Measurements from ENCODE around the gene EEF1AKMT3. TPM values are rescaled to one million over a fixed set of nuclear protein-coding genes. Genes with fewer than 3 reads are reported as not detected.

The EEF1AKMT3 gene
- total RNA-seq: 1 to 10 TPM; 2.5 to 3.9 TPM

DNA sequence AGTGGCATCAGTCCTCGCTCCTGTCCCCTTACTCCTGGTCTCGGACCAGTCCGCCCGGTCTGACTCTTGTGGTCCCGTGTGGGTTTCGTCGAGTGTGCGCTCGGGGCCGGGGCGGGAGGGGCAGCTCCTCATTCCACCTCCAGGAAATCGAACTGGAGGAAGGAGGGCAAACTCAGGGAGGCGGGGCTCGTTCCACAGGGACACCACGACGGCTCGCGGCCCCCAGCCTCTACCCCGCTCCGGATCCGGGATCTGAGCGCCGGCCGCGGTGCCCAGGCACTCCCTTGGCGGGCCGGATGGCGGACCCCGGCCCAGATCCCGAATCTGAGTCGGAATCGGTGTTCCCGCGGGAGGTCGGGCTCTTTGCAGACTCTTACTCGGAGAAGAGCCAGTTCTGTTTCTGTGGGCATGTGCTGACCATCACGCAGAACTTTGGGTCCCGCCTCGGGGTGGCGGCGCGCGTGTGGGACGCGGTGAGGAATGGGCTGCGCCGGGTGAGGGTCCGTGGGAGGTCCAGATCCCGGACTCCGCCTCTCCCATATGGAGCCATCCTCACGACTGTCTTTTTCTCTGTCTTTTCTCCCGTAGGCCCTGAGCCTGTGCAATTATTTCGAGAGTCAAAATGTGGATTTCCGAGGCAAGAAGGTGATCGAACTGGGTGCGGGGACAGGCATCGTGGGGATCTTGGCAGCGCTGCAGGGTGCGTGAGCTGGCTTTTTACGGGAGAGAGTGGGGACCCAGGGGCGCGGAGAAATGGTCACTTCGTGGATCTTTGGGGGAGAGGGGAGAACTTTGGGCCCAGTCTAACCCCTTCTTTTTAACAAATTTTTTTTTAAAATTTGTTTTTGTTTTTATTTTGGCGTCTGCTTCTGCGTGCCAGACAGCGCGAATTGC is at the start of gene EEF1AKMT3:
Gene EEF1AKMT3, plus strand, starts transcription at position 186 of the 894 bp plus-strand sequence. Its CDS starts 111 bp downstream, at position 297.
- ATAC-seq (peak; percentile 22), DNase-seq (peak; percentile 62)
- H3K36me3 Mint-ChIP-seq (ENCODE audit: low read depth): peaks cover 43% of the 10 kb centered on the region
- peak within 1 kb of the TSS; percentile 98 for H3K27ac Mint-ChIP-seq
- intact Hi-C loops (cut with DNase I, micrococcal nuclease): loop anchor here (1.0 to 2.0 kb wide), 4 partner anchors 10 to 126 kb away; partner anchors contain the start of genes CDK4 (in 2 of the 2) and TSFM (in 2 of the 2)
- ChIA-PET CTCF (interaction anchor here (0.7 to 1.6 kb wide), 8 partner anchors 9 to 1914 kb away, joined by 3 to 11 read pairs (median 5); partner anchors contain the start of genes TSFM and TSPAN31), POLR2A (interaction anchor here (0.6 to 1.6 kb wide), 3 partner anchors 9 to 21 kb away, joined by 3 to 5 read pairs (median 4); partner anchors contain the start of genes CDK4 and TSFM)
- no peaks in the 10 kb centered on the region for H3K27me3 Mint-ChIP-seq
- no peaks in the 10 kb centered on the region for H3K9me3 Mint-ChIP-seq (ENCODE audit: low read depth)
- peaks cover 22% of the 10 kb centered on the region for H3K4me1 Mint-ChIP-seq
- H3K4me3 Mint-ChIP-seq: peak within 1 kb of the TSS; percentile 94

DNA sequence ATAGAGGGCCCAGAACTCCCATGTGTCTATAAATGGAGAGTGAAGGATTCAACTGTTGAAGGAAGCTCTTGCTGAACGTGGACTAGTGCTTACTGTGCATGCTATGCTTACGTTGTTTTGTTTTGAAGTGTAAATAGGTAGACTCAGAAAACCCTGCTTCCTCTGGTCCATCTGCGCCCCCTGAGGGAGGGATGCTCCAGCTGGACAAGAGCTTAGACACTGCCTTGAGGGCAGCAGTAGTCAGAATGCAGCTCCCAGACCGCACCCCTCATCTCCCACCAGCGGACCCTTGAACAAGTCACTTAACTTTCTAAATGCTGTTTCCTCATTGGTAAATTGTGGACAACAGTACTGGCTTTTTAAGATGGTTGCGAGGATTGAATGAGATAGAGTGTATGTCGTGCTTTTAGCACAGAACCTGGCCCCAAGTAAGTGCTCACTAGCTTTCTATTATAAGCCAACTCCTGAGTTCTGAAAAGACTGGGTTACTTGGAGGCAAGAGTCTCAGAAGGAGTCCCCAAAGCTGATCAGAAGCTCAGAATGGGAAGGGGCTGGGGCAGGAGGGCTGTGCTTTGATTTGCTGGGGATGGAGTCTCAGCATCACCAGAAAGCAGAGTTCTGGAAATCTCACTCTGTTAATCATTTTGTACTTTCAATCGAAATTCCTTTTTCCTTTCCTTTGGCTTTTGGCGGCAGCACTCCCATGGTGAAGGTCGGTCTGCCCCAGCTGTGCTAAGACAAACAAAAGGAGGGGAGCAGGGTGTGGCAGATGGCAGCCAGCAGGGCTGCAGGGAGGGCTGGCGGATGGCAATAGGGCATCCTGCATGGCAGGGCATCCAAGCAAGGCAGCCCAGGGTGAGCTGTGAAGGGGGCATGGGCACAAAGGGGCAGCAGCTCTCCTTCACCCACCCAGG is 49.4 kb upstream of the EEF1AKMT3 start:
- no peaks in the 10 kb centered on the region for H3K4me1 Mint-ChIP-seq
- peaks cover 42% of the 10 kb centered on the region for H3K36me3 Mint-ChIP-seq (ENCODE audit: low read depth)
- no peak for DNase-seq
- no peak overlapping the region for H3K27ac Mint-ChIP-seq
- no peaks in the 10 kb centered on the region for H3K9me3 Mint-ChIP-seq (ENCODE audit: low read depth)
- intact Hi-C loops (cut with DNase I, micrococcal nuclease): no loop called here
- no peaks in the 10 kb centered on the region for H3K27me3 Mint-ChIP-seq
- POLR2A ChIA-PET: no interaction called here
- CTCF ChIA-PET: interaction anchor here (1.2 kb wide), 1 partner anchor 9 kb away, joined by 4 read pairs; no protein-coding TSS in a partner anchor
- H3K4me3 Mint-ChIP-seq: no peak overlapping the region
- no peak for ATAC-seq

GRCh38 chr12:57723630-57723962 is 48.8 kb upstream of the EEF1AKMT3 start:
- Mint-ChIP-seq H3K27ac (no peak overlapping the region), H3K4me1 (no peaks in the 10 kb centered on the region), H3K4me3 (no peak overlapping the region), H3K36me3 (ENCODE audit: low read depth) (peaks cover 36% of the 10 kb centered on the region), H3K9me3 (ENCODE audit: low read depth) (no peaks in the 10 kb centered on the region), H3K27me3 (no peaks in the 10 kb centered on the region)
- ChIA-PET POLR2A (no interaction called here), CTCF (interaction anchor here (1.2 kb wide), 1 partner anchor 8 kb away, joined by 4 read pairs; no protein-coding TSS in a partner anchor)
- DNase-seq (no peak), ATAC-seq (no peak)
- intact Hi-C loops (cut with DNase I, micrococcal nuclease): no loop called here

DNA sequence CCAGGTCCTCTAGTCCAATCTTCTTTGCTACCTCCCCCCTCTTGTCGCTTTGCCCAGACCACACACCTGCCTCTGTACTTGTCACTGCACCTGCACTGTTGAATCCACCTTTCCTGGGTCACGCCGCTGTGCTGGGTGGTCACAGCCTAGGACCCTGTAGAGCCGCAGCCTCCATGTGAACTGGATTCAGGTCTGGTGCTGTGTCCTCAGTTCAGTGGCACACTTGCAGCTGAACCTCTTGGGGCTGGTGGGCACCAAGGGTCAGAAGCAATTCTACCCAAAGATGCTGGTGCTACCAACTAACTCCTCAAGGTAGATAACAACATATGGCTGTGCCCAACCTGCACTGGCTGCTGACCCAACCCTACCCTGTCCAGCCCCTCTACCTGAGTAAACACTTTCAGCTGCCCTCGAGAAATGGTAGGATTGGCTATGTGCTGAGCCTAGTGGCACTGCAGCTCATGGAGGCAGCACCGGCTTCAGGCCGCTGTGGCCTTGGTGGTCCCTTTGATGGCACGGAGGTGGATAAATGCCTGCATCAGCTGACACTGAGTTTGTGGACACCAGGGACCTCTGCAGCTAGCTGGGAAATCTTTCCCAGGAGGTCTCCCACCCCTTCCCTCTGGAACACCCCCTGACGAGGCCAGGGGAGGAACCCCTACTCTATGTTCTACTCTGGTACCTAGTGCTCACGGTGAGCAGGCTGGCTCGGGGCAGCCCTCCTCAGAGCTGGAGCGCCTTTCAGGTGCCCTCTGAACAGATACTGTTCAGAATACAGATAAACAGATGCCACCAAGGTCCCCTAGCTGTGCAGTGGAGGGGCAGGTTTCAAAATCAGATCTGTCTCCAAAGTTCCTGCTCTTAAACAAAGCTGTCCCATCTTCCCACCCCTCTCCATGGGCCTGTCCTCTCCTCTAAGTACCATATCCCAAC is 48.1 kb upstream of the EEF1AKMT3 start:
- no peak for DNase-seq
- Mint-ChIP-seq H3K27ac (peak overlapping the region; percentile 22), H3K4me1 (no peaks in the 10 kb centered on the region)

DNA sequence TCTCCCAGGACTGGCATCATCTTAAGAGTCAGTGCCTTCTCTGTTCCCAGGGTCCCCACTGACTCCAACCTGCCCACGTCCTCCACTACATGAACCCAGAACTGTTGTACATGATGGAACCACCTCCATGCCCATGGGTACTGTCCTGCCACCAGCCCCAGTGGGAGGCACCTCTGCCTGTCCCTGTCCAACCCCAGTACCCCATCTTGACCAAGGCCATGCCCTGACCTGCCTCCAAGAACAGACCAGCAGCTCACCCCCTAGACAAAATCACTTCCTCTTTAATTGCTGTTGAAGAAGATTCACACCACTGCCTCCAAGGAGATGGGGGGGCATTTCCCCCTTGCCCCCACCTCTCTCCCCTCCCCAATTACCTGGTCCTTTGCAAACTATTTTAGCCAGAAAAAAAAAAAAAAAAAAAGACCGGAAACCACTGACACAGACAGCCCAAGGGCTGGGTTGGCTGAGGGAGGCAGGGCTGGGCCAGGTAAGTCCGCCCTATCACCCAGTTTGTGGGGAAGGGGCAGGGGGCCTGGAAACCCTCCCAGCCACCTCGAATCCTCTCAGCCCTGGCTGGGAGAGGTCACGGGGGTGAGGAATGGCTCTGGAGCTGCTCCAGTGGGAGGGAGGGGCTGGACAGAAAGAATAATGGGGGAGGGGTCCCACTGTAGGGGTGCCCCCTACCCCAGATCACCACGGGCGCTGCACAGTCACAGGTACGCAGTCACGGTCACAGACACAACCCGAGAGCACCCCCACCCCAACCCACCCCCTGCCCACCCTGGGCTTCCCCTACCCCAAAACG is 47.3 kb upstream of the EEF1AKMT3 start:
- CTCF ChIA-PET: interaction anchor here (0.6 to 1.6 kb wide), 3 partner anchors 16 to 71 kb away, joined by 3 to 5 read pairs (median 3); no protein-coding TSS in a partner anchor
- intact Hi-C loops (cut with DNase I, micrococcal nuclease): no loop called here

More for the DNA sequence above, 48.1 kb upstream of the EEF1AKMT3 start:
- H3K27me3 Mint-ChIP-seq: no peaks in the 10 kb centered on the region
- ChIA-PET POLR2A (no interaction called here), CTCF (interaction anchor here (0.6 to 1.2 kb wide), 2 partner anchors 7 to 72 kb away, joined by 3 to 4 read pairs; no protein-coding TSS in a partner anchor)
- no peak overlapping the region for H3K4me3 Mint-ChIP-seq
- no peaks in the 10 kb centered on the region for H3K9me3 Mint-ChIP-seq (ENCODE audit: low read depth)
- H3K36me3 Mint-ChIP-seq (ENCODE audit: low read depth): peaks cover 32% of the 10 kb centered on the region
- no peak for ATAC-seq
- intact Hi-C loops (cut with DNase I, micrococcal nuclease): no loop called here

GRCh38 chr12:57725851-57726150 is 46.6 kb upstream of the EEF1AKMT3 start:
- Mint-ChIP-seq H3K9me3 (ENCODE audit: low read depth) (no peaks in the 10 kb centered on the region), H3K27me3 (no peaks in the 10 kb centered on the region), H3K4me3 (no peak overlapping the region), H3K27ac (no peak overlapping the region), H3K36me3 (ENCODE audit: low read depth) (peaks cover 31% of the 10 kb centered on the region), H3K4me1 (no peaks in the 10 kb centered on the region)
- ChIA-PET POLR2A (no interaction called here), CTCF (interaction anchor here (0.7 to 1.6 kb wide), 5 partner anchors 9 to 31 kb away, joined by 3 to 7 read pairs (median 5); no protein-coding TSS in a partner anchor)
- no peak for ATAC-seq
- intact Hi-C loops (cut with DNase I, micrococcal nuclease): no loop called here
- DNase-seq: no peak

More for the DNA sequence above, 47.3 kb upstream of the EEF1AKMT3 start:
- ATAC-seq (no peak), DNase-seq (no peak)
- peaks cover 27% of the 10 kb centered on the region for H3K36me3 Mint-ChIP-seq (ENCODE audit: low read depth)
- H3K27me3 Mint-ChIP-seq: no peaks in the 10 kb centered on the region
- peak overlapping the region; percentile 22 for H3K27ac Mint-ChIP-seq
- no peak overlapping the region for H3K4me3 Mint-ChIP-seq
- POLR2A ChIA-PET: no interaction called here
- H3K9me3 Mint-ChIP-seq (ENCODE audit: low read depth): no peaks in the 10 kb centered on the region
- H3K4me1 Mint-ChIP-seq: no peaks in the 10 kb centered on the region

GRCh38 chr12:57726151-57726883 is 46.1 kb upstream of the EEF1AKMT3 start:
- Mint-ChIP-seq H3K4me3 (no peak overlapping the region), H3K9me3 (ENCODE audit: low read depth) (no peaks in the 10 kb centered on the region), H3K27me3 (no peaks in the 10 kb centered on the region), H3K27ac (no peak overlapping the region), H3K4me1 (no peaks in the 10 kb centered on the region), H3K36me3 (ENCODE audit: low read depth) (peaks cover 34% of the 10 kb centered on the region)
- DNase-seq (peak; percentile 59), ATAC-seq (peak; percentile 45)
- ChIA-PET POLR2A (no interaction called here), CTCF (interaction anchor here (0.7 to 1.6 kb wide), 5 partner anchors 9 to 30 kb away, joined by 3 to 7 read pairs (median 5); no protein-coding TSS in a partner anchor)
- intact Hi-C loops (cut with DNase I, micrococcal nuclease): no loop called here

DNA sequence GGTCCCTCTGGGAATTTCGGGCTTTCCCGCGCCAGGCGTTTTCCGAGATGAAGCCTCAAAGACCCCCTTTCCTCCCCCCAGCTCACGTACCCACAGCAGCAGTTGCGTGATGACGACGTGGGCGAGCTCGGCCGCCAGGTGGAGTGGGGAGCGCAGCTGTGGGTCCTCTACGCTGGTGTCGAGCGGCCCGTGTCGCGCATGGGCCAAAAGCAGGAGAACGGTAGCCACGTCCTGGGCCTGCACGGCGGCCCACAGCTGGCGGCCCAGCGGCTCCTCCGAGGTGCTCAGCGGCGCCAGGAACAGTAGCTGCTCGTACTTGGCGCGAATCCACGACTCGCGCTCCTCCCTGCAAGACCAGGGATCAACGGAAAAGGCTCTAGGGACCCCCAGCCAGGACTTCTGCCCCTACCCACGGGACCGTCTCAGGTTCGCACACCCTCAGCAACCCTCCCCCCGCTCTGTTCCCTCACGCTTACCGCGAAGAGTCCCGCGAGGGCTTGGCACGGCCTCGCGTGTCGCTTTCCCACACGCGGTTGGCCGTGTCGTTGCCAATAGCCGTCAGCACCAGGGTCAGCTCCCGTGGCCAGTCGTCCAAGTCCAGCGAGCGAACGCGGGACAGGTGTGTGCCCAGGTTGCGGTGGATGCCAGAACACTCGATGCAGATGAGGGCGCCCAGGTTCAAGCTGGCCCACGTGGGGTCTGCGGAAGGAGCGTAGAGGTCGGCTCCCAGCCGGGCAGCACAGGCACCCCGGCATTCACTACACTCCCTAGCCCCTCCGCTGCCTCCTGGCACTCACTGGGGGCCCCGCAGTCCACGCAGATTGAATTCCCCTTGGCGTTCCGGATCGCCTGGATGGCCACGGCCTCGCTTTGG is 45.3 kb upstream of the EEF1AKMT3 start:
- peaks cover 37% of the 10 kb centered on the region for H3K36me3 Mint-ChIP-seq (ENCODE audit: low read depth)
- CTCF ChIA-PET: interaction anchor here (1.0 to 1.6 kb wide), 2 partner anchors 12 to 29 kb away, joined by 5 to 7 read pairs; no protein-coding TSS in a partner anchor
- no peaks in the 10 kb centered on the region for H3K27me3 Mint-ChIP-seq
- intact Hi-C loops (cut with DNase I, micrococcal nuclease): no loop called here
- H3K4me3 Mint-ChIP-seq: no peak overlapping the region
- DNase-seq: no peak
- no peak overlapping the region for H3K27ac Mint-ChIP-seq
- POLR2A ChIA-PET: no interaction called here
- ATAC-seq: no peak
- H3K4me1 Mint-ChIP-seq: no peaks in the 10 kb centered on the region
- H3K9me3 Mint-ChIP-seq (ENCODE audit: low read depth): no peaks in the 10 kb centered on the region

Measured in activated CD4-positive, alpha-beta T cell treated with anti-CD3 and anti-CD28 coated beads for 36 hours (primary cell).